Urinary bladder (tissue), 4 donors: Measurements from ENCODE around the gene SLC9A9. TPM values are rescaled to one million over a fixed set of nuclear protein-coding genes. Genes with fewer than 3 reads are reported as not detected.

Experiments used
- DNase-seq: peaks from one replicate; pipeline ENCODE4 v3.0.0-alpha.2; 2015; ENCODE audit errors: extremely low spot score
- H3K27ac ChIP-seq: one replicate; pipeline ENCODE4 v1.5.1; 2013; ENCODE audit warnings: low read depth, mild to moderate bottlenecking, moderate library complexity
- H3K36me3 ChIP-seq: one replicate; pipeline ENCODE4 v1.6.1; 2013; ENCODE audit warnings: mild to moderate bottlenecking, moderate library complexity; ENCODE audit not compliant: insufficient read depth
- H3K4me1 ChIP-seq: one replicate; pipeline ENCODE4 v1.6.1; 2013; ENCODE audit warnings: mild to moderate bottlenecking, moderate library complexity; ENCODE audit not compliant: insufficient read depth
- H3K4me3 ChIP-seq: one replicate; pipeline ENCODE4 v1.5.1; 2013; ENCODE audit warnings: low read depth, low read length
- WGBS: extraction: QIAGEN DNeasy Blood & Tissue Kit; methylation state at CpG from one replicate; pipeline ENCODE4 v1.1.7; 2013; 5-methylcytosine and 5-hydroxymethylcytosine counted together
- polyA plus RNA-seq: library from polyadenylated mRNA; stranded (reverse); fragments of 200-250 nt; gene quantifications from one replicate; pipeline ENCODE4 v1.2.3, GENCODE V29; 2013
- total RNA-seq: library from RNA; depleted of rRNA; stranded (reverse); fragments of >200 nt; gene quantifications from one replicate; pipeline ENCODE4 v1.2.3, GENCODE V29; 2014
- donor health status: healthy with polysubstance abuse.
- donor health status: healthy.

The SLC9A9 gene
- total and polyA plus RNA-seq, 2 donors, result 28.7 to 46.2 TPM

GRCh38 chr3:143348486-143349327 is 499.6 kb downstream of the SLC9A9 start:
- no peak overlapping the region for H3K4me3 ChIP-seq
- no peak for DNase-seq
- 91% methylated on average over 5 of the region's 5 CpGs for WGBS
- H3K36me3 ChIP-seq, result no peaks in the 10 kb centered on the region
- H3K4me1 ChIP-seq, result no peaks in the 10 kb centered on the region
- no peak overlapping the region for H3K27ac ChIP-seq

GRCh38 chr3:143344516-143345165 is 503.6 kb downstream of the SLC9A9 start:
- Histone ChIP-seq H3K36me3 (no peaks in the 10 kb centered on the region), H3K4me3 (no peak overlapping the region), H3K4me1 (no peaks in the 10 kb centered on the region), H3K27ac (no peak overlapping the region)
- DNase-seq, result no peak
- WGBS, result 33% methylated on average over 1 of the region's 1 CpG

- DNase-seq, result no peak
- Histone ChIP-seq H3K4me3 (no peak overlapping the region), H3K27ac (no peak overlapping the region), H3K4me1 (no peaks in the 10 kb centered on the region), H3K36me3 (no peaks in the 10 kb centered on the region)
- 80% methylated on average over 1 of the region's 1 CpG for WGBS
These were observed 504.3 kb downstream of the SLC9A9 start for GRCh38 chr3:143343944-143344343.

- no peak overlapping the region for H3K4me3 ChIP-seq
- no peaks in the 10 kb centered on the region for H3K4me1 ChIP-seq
- DNase-seq, result no peak
- no peaks in the 10 kb centered on the region for H3K36me3 ChIP-seq
- no peak overlapping the region for H3K27ac ChIP-seq
- 96% methylated on average over 1 of the region's 1 CpG for WGBS
These were observed 505.2 kb downstream of the SLC9A9 start for GRCh38 chr3:143343031-143343430.

GRCh38 chr3:143339451-143339850 is 508.8 kb downstream of the SLC9A9 start:
- DNase-seq, result no peak
- no peaks in the 10 kb centered on the region for H3K36me3 ChIP-seq
- H3K4me3 ChIP-seq, result no peak overlapping the region
- no peak overlapping the region for H3K27ac ChIP-seq
- 90% methylated on average over 2 of the region's 2 CpGs for WGBS
- H3K4me1 ChIP-seq, result no peaks in the 10 kb centered on the region

GRCh38 chr3:143337387-143337786 is 510.9 kb downstream of the SLC9A9 start:
- Histone ChIP-seq H3K36me3 (no peaks in the 10 kb centered on the region), H3K4me1 (no peaks in the 10 kb centered on the region), H3K4me3 (no peak overlapping the region), H3K27ac (no peak overlapping the region)
- DNase-seq, result no peak
- WGBS, result 72% methylated on average over 2 of the region's 2 CpGs

GRCh38 chr3:143334231-143334630 is 514.0 kb downstream of the SLC9A9 start:
- H3K36me3 ChIP-seq, result no peaks in the 10 kb centered on the region
- no peak overlapping the region for H3K27ac ChIP-seq
- WGBS, result 97% methylated on average over 4 of the region's 4 CpGs
- no peaks in the 10 kb centered on the region for H3K4me1 ChIP-seq
- H3K4me3 ChIP-seq, result no peak overlapping the region
- DNase-seq, result no peak

- Histone ChIP-seq H3K36me3 (no peaks in the 10 kb centered on the region), H3K4me3 (no peak overlapping the region), H3K4me1 (no peaks in the 10 kb centered on the region), H3K27ac (no peak overlapping the region)
- DNase-seq, result no peak
- 68% methylated on average over 2 of the region's 2 CpGs for WGBS
These were observed 514.9 kb downstream of the SLC9A9 start for GRCh38 chr3:143333367-143333766.

GRCh38 chr3:143332026-143332425 is 516.2 kb downstream of the SLC9A9 start:
- H3K27ac ChIP-seq, result no peak overlapping the region
- no peak for DNase-seq
- no peaks in the 10 kb centered on the region for H3K4me1 ChIP-seq
- no peak overlapping the region for H3K4me3 ChIP-seq
- no peaks in the 10 kb centered on the region for H3K36me3 ChIP-seq
- 24% methylated on average over 1 of the region's 1 CpG for WGBS

- H3K4me1 ChIP-seq, result no peaks in the 10 kb centered on the region
- H3K4me3 ChIP-seq, result no peak overlapping the region
- no peak overlapping the region for H3K27ac ChIP-seq
- H3K36me3 ChIP-seq, result no peaks in the 10 kb centered on the region
- WGBS, result 76% methylated on average over 5 of the region's 5 CpGs
- no peak for DNase-seq
These were observed 516.9 kb downstream of the SLC9A9 start for GRCh38 chr3:143331350-143331749.

GRCh38 chr3:143330296-143330868 is 517.9 kb downstream of the SLC9A9 start:
- no peak overlapping the region for H3K27ac ChIP-seq
- no peaks in the 10 kb centered on the region for H3K4me1 ChIP-seq
- WGBS, result 60% methylated on average over 2 of the region's 2 CpGs
- DNase-seq, result no peak
- no peaks in the 10 kb centered on the region for H3K36me3 ChIP-seq
- H3K4me3 ChIP-seq, result no peak overlapping the region

GRCh38 chr3:143329567-143330211 is 518.6 kb downstream of the SLC9A9 start:
- H3K4me1 ChIP-seq, result no peaks in the 10 kb centered on the region
- WGBS, result 62% methylated on average over 19 of the region's 19 CpGs
- H3K4me3 ChIP-seq, result no peak overlapping the region
- no peak overlapping the region for H3K27ac ChIP-seq
- H3K36me3 ChIP-seq, result no peaks in the 10 kb centered on the region
- no peak for DNase-seq

- no peak for DNase-seq
- no peaks in the 10 kb centered on the region for H3K36me3 ChIP-seq
- no peaks in the 10 kb centered on the region for H3K4me1 ChIP-seq
- H3K27ac ChIP-seq, result no peak overlapping the region
- no peak overlapping the region for H3K4me3 ChIP-seq
- 79% methylated on average over 5 of the region's 5 CpGs for WGBS
These were observed 519.8 kb downstream of the SLC9A9 start for GRCh38 chr3:143328451-143328850.
